AG04449 (cell line): ENCODE measurements around the gene DUS1L.

Experiments
- CTCF ChIA-PET: fragments of 350-600 bp; formaldehyde crosslinking; extraction: SDS; loops from one replicate; lab custom pipeline; 2021; ENCODE audit warnings: antibody characterized with exemption; lab: Yijun Ruan, JAX
- POLR2A ChIA-PET: fragments of 400-600, 350-600 bp; formaldehyde crosslinking; extraction: SDS; loops from one replicate; lab custom pipeline; 2020; ENCODE audit warnings: antibody characterized with exemption, inconsistent platforms; lab: Yijun Ruan, JAX
- DNase-seq: peaks from one replicate; pipeline ENCODE4 v3.0.0-alpha.2; 2010; ENCODE audit warnings: low read depth, low spot score
- H3K4me3 ChIP-seq: 2 replicates; pipeline ENCODE4 v1.5.1; 2011; ENCODE audit warnings: low read depth, mild to moderate bottlenecking, control low read depth, low read length
- CTCF ChIP-seq: IDR thresholded peaks from one replicate; pipeline ENCODE4 v1.5.1; 2011; ENCODE audit warnings: mild to moderate bottlenecking, moderate library complexity, low read length, control low read depth, inconsistent platforms; ENCODE audit not compliant: insufficient read depth; ENCODE audit errors: missing control alignments

DUS1L gene

GRCh38 chr17:82082456-82082855 is 16.9 kb upstream of the DUS1L start:
- no peak for DNase-seq
- no peak overlapping the region for H3K4me3 ChIP-seq
- no peak for TF ChIP-seq CTCF
- ChIA-PET POLR2A (interaction anchor here (2.3 kb wide), 1 partner anchor 16 kb away, joined by 6 read pairs; the partner anchor contains the start of gene FASN), CTCF (no interaction called here)

- no peak for DNase-seq
- POLR2A ChIA-PET, result interaction anchor here (2.3 kb wide), 1 partner anchor 16 kb away, joined by 6 read pairs; the partner anchor contains the start of gene FASN
- H3K4me3 ChIP-seq, result no peak overlapping the region
- no peak for TF ChIP-seq CTCF
- CTCF ChIA-PET, result no interaction called here
Measured at GRCh38 chr17:82081966-82082365, 16.4 kb upstream of the DUS1L start.

- H3K4me3 ChIP-seq, result no peak overlapping the region
- CTCF ChIA-PET, result no interaction called here
- no peak for DNase-seq
- POLR2A ChIA-PET, result interaction anchor here (2.3 kb wide), 1 partner anchor 17 kb away, joined by 6 read pairs; the partner anchor contains the start of gene FASN
- no peak for TF ChIP-seq CTCF
Measured at GRCh38 chr17:82081546-82081945, 15.9 kb upstream of the DUS1L start.

GRCh38 chr17:82080789-82081464 is 15.3 kb upstream of the DUS1L start:
- H3K4me3 ChIP-seq, result no peak overlapping the region
- POLR2A ChIA-PET, result interaction anchor here (2.3 kb wide), 1 partner anchor 17 kb away, joined by 6 read pairs; the partner anchor contains the start of gene FASN
- DNase-seq, result no peak
- CTCF ChIA-PET, result no interaction called here
- TF ChIP-seq CTCF, result no peak

GRCh38 chr17:82080048-82080788 is 14.6 kb upstream of the DUS1L start:
- no peak for DNase-seq
- H3K4me3 ChIP-seq, result no peak overlapping the region
- ChIA-PET CTCF (no interaction called here), POLR2A (no interaction called here)
- no peak for TF ChIP-seq CTCF
